Kidney glomerular epithelial cell (primary cell): Measurements from ENCODE around the gene PSMA6.
"Not testable (repeated sequence)": the region's sequence is repeated elsewhere in the genome, so short reads cannot be mapped to it uniquely, and the experiment has no call there.

ENCODE experiments used
- DNase-seq: peaks from one replicate; lab custom pipeline; 2025; lab: John Stamatoyannopoulos, UW

The PSMA6 gene

DNA sequence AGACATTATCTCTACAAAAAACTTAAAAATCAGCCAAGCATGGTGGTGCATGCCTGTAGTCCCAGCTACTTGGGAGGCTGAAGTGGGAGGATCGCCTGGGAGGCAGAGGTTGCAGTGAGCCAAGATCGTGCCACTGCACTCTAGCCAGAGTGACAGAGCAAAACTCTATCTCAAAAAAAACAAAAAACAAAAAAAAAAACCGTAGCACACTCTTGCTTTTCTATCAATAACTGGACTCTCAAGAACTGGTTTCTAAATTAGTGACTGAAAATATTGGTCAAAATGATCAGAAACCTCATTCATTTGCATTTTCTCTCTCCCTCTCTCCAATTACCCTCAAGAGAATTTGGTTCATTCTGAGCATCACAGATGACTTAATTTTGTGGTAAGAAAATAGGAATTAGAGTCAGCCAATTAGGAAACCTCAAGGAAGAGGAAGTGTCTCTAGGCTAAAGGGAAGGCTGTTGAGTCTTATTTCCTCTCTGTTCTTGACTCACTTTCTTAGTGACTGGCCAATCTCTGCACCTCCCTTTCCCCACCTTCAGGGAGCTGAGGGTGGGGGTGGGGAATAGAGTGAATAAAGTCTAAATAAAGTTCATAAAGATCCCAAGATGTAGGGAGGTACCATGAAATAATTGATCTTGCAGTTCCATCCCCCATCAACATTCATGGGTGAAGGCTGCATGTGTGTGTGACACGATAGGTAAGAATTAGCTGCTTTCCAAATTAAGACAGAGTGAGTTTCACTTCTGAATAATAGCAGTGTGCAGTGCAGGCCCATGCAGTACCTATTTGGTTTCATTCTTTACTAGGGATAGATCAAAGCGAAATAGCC, 6.8 kb upstream of the PSMA6 start:
- no peak for DNase-seq

DNA sequence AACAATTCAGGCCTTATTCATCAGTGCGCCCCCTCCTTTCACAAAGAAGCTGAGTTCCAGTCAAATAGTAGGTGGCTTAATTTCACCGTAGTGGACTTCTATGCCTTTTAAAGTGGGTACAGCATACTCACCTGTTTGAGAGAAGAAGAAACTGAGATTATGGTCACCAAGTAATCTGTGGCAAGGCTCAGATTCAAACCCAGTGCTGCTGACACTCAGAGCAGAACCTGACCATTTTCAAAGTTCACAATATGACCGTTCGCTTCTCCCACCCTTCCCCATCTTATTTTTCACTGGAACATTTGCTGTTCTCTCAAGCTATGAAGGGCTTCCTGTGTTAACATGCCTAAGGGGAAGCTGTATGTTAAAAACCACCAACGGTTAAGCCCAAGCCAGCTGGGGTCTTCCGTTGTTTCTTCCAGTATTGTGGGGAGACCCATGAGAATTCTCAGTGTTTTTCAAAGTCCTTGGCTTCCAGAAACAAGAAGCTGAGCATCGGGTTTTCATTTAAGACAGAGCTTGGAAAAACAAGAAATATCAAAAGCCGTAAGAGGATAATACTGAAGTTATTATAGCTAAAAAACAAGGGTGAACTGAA, 6.1 kb upstream of the PSMA6 start:
- no peak for DNase-seq

DNA sequence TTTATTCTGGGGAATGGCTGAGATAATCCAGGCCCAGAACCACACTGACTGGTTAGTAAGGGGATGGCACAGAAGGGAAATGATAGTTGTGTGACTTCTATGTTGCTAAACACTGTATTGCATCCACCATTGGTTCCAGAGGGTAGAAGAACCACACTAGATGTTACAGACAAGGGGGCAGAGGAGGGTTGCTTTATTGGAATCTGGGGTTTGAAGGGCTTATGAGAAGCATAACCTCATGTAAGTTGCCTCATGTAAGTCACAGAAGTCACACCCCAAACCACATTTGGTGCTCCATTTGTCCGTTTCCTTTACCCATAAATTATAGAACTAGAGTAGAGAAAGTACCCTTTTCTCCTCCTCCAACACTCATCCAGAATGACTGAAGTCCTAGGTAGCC, 5.5 kb upstream of the PSMA6 start:
- DNase-seq, result no peak

DNA sequence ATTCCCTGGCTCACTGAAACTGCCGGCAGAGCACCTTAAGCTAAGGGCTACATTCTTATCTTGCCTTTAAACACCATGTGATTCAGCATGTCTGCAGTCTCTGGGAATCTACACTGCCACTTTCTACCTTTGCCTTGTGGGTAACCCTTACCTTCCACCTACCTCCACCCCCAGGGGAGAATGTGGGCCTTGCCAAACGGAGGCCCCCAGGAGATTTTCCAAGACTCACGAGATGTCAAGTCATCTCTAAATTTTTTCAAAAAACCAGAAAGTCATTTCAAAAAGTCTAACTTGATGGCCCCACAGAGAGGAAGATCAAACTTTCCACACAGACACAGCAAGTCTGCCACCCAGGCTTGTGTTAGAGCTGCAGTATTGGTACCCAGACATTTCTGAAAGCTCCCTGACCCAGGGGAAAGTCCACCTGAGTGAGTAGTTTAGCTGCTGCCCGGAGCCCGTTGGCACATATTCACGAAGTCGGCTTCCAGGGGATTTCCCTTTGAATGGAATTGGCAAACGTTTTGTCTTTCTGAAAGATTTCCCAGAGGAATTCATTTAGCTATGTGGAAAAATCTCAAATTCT, 4.7 kb upstream of the PSMA6 start:
- no peak for DNase-seq

DNA sequence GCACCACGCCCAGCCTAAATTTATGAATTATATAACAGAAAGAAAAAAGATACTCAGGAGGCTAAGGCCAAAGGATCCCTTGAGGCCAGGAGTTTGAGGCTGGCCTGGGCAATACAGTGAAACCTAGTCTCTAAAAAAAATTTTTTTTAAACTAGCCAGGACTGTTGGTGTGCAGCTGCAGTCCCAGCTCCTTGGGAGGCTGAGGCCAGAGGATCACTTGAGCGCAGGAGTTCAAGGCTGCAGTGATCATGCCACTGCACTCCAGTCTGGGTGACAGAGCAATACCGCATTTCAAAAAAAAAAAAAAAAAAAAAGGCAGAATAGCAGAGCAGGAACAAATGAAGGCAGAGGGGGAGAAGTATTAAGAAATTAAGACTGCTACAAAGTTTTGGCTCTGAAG, 2.6 kb upstream of the PSMA6 start:
- no peak for DNase-seq

DNA sequence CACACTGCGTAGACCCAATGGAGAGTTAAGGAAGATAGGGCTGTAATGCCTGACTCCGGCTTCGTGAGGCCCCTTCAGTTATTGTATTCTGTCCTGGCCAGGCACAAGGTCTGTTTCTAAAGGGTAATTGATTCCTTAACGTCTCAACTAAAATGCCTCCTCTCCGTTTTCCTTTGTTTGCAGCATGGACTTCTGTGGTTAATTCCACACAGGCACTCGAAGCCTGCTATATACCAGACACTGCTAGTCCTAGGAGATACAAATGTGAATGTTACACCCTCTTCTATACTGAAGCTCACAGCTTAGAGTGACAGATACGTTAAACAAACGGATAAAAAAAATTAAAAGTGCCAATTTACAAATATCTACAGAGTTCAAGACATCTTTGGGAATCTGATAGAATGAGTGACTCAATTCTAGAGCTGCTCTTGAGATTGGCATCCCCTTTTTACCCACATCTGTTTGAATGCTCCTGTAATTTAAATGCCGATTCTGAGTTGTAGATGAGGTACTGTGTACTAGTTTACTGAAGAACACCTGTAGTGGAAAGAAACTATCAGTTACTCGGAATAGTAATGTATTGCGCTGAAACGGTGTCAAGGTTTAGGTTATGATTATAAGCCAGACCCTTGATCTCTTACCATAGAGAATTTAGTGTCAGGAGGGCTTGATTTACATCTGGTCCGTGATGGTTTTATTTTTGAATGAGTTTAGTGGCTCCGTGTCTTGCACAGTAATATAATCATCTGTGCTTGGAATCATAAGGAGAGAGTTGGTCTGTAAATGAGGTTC, 784 bp downstream of the PSMA6 start:
- DNase-seq, result no peak

DNA sequence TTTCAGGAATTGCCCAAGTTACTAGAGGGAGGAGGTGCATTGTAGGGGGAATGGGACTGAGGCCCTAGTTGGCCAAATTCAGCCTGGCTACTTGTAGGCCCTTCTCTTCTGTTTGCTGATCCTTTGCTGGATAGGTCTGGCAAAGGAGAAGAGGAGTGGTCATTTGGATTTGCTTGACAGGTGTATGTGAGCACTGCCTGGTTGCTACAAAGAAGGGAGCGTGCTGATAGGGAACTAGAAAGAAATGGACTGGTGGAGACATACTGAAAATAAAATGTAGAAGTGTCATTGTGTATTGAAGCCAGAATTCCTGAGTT, 3.6 kb downstream of the PSMA6 start:
- DNase-seq, result no peak

DNA sequence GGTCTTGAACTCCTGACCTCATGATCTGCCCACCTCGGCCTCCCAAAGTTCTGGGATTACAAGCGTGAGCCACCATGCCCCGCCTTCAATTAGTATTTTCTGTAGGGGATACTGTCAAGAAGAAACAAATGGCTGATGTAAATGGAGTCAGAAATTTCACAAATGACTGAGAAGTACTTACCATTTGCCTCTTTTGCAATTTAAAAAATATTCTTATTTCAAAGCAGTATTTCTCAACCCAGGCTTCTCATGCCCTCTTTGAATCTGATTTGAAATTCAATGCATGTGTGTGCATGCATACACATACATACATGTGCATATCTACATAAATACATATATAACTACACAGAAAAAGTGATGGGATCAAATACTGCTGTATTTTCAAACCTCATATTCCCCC, 4.4 kb downstream of the PSMA6 start:
- DNase-seq, result no peak

DNA sequence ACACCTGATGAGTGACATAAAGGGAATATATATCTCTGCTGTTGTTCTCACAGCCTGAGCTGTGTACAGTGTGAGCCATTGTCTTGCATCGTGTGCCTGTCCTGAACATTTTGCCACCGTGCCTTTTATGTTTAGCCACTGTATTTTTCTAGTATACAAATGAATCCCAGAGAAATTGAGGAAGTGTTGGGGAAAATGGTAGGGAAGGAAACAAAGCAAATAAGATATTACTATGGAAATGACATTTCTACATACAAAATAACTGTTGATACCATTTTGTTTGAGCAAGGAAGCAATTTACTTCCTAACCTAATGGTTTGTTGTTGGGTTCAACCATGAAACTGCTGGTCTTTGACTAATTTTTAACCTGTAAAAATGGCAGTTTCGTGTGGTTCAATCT, 5.5 kb downstream of the PSMA6 start:
- DNase-seq, result no peak

DNA sequence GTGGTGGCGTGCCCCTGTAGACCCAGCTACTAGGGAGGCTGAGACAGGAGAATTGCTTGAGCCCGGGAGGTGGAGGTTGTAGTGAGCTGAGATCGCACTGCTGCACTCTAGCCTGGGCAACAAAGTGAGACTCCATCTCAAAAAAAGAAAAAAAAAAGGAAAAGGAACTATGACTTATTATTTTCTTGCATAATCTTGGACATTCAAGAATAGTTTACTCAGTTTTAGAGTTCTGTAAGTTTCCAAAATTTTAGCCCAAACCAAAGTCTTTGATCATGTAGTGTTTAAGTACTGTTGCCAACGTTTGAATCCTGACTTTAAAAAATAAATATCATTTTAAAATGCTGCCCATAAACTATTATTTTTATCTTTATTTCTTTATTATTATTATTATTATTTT, 6.2 kb downstream of the PSMA6 start:
- no peak for DNase-seq

DNA sequence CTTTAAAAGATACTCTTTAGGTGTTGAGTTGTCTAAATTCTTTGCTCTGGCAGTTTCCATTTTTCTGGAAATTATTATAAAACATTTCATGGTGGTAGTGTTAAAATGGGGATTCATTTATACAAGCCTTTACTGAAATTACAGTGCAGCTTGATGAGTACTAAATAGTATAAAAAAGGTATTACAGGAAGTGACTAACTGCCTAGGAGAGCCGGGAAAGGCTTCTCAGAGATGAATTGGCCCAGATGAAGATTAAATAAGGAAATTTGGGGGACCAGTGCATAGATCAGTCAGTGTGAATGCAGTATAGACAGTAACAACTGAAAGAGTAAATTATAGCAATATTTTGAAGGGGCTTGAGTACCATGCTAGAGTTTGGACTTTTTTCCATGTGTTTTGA, 7.5 kb downstream of the PSMA6 start:
- no peak for DNase-seq

DNA sequence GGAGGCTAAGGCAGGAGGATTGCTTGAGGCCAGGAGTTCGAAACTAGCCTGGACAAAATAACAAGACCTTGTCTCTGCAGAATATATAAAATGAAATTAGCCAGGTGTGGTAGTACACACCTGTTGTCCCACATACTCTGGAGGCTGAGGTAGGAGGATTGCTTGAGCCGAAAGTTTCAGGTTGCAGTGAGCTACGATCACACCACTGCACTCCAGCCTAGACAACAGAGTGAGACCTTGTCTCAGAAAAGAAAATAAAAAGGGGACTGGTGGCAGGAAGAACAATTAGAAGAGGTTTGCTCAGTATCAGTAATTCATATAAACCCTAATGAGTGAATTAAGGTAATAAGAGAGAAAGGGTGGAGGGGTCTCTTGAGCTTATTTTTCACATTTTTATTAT, 8.0 kb downstream of the PSMA6 start:
- no peak for DNase-seq

DNA sequence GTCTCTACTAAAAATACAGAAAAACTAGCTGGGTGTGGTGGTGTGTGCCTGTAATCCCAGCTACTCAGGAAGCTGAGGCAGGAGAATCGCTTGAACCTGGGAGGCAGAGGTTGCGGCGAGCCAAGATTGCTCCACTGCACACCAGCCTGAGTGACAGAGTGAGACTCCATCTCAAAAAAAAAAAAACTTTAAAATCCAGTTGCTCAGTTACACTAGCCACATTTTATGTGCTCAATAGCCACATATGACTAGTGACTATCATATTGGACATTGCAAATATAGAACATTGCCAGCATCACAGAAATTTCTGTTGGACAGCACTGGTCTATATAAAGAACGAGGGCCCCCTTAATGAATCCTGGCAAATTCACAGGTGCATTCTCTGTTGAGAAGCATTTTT, 9.2 kb downstream of the PSMA6 start:
- DNase-seq, result not testable (repeated sequence)

DNA sequence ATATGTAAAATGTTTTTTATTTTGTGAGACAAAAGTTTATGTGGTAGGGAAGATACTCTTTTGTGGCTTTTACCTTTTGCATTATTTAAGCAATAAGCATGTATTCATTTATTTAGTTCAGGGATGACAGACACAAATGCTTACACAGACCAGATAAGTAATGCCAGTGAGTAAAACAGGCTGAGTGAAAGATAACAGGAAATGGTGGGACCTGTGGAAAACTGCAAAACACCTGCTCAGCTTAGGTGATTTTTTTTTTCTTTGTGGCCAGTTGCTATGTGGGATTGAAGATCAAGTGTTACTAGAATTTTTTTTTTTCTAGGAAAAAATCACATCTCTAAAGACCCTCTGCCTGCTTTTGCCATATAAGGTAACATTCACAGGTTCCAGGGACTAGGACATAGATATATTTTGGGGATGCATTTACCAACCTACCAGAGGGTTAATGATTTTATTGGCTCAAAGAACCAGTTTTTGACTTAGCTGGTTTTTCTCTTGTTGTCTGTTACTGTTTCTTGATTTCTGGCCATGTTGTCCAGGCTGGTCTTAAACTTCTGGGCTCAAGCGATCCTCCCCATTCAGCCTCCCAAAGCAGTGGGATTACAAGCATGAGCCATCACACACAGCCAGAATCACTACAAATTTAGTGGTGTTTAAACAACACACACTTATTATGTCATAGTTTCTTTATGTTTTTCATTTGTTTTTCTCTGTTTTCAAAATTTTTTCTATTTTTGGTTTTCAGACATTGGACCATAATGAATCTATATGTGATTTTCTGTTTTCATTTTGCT, 9.8 kb downstream of the PSMA6 start:
- no peak for DNase-seq

DNA sequence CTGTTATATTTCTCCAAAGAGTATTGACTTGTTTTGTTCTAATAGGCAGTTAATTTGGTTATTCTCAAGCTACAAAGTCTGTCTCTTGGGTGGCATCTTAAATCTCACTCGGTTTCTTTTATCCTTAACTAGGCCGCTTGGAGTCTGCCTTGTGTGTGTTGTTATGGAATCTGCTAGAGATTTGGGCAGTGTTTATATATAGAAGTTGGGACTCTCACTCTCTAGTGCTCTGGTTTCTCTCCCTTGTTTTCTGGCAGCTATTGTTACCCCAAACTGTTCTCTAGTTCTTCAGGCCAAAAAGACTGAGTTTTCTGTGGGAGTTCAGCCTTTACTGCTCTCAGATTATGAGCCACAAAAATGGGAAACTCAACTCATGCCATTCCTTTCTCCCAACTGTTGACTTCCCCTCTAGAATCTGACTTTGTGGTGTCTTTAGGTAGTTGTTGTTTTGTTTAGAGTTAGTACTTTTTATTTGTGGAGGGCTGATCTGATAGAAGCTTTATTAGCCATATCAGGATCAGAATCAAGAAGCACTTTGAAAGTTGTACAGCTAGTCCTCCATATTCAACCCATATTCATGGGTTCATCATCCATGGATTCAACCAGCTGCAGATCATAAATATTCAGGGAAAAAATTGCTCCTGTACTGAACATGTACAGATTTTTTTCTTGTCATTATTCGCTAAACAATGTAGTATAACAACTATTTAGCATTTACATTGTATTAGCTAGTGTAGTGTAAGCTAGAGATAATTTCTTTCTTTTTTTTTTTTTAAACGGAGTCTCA, 11.2 kb downstream of the PSMA6 start:
- DNase-seq, result no peak

DNA sequence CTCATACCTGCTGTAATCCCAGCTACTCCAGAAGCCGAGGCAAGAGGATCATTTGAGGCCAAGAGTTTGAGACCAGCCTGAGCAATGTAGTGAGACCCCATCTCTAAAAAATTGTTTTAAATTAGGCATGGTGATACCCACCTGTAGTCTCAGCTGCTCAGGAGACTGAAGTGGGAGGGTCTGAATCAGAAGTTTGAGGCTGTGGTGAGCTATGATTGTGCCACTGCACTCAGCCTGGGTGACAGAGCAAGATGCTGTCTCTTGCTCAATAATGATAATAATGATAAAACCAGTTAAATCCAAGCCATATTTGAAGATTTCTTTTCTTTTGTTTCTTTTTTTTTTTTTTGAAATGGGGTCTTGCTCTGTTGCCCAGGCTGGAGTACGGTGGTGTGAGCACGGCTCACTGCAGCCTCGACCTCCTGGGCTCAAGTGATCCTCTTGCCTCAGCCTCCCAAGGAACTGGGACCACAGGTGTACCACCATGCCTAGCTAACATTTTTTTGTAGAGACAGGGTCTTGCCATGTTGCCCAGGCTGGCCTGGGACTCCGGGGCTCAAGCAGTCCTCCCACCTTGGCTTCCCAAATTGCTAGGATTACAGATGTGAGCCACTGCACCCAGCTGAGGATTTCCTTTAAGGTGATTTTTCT, 12.8 kb downstream of the PSMA6 start:
- no peak for DNase-seq

DNA sequence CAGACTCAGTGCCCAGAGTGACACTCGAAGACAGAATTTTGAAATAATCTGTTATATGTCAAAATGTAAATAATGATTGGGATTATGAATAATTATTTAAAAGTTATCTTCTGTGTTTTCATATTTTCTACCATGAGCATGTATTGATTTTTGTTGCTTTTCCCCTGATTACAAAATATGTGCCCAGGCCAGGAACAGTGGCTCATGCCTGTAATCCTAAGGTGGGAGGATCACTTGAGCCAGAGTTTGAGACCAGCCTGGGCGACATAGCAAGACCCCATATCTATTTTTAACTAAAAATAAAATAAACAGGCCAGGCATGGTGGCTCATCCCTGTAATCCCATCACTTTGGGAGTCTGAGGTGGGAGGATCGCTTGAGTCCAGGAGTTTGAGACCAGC, 13.5 kb downstream of the PSMA6 start:
- no peak for DNase-seq

DNA sequence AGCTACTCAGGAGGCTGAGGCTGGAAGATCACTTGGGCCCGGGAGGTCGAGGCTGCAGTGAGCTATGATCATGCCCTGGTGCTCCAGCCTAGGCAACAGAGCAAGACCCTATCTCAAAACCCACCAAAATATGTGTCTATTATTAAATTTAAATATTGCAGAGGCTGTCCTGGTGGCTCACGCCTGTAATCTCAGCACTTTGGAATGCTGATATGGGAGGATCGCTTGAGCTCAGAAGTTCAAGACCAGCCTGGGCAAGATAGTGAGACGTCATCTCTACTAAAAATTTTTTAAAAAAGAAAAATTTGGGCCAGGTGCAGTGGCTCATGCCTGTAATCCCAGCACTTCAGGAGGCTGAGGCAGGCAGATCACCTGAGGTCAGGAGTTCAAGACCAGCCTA, 13.9 kb downstream of the PSMA6 start:
- DNase-seq, result no peak

DNA sequence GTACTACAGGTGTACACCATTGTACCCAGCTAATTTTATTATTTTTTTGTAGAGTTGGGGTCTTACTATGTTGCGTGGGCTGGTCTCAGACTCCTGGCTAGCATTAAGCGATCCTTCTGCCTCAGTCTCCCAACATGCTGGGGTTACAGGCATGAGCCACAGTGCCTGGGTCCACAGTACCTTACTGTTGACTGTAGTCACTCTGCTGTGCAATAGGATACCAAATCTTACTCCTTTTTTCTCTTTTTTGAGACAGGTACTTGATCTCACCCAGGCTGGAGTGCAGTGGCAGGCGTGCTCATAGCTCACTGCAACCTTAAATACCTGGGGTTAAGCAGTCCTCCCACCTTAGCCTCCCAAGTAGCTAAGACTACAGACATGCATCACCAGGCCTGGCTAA, 25.6 kb downstream of the PSMA6 start:
- no peak for DNase-seq

DNA sequence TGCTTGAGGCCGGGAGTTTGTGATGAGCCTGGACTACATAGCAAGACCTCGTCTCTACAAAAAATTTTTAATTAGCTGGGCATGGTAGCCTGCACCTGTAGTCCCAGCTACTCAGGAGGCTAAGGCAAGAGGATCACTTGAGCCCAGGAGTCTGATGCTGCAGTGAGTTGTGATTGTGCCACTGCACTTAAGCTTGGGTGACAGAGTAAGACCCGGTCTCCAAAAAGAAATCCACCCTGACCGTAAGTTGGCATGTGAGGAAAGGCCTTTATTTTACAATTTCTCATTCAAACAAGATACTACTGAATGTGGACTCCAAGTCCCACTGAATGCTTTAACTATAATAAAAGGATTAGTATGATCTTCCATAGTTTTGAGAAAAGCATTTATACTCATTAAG, 27.3 kb downstream of the PSMA6 start:
- DNase-seq, result no peak

DNA sequence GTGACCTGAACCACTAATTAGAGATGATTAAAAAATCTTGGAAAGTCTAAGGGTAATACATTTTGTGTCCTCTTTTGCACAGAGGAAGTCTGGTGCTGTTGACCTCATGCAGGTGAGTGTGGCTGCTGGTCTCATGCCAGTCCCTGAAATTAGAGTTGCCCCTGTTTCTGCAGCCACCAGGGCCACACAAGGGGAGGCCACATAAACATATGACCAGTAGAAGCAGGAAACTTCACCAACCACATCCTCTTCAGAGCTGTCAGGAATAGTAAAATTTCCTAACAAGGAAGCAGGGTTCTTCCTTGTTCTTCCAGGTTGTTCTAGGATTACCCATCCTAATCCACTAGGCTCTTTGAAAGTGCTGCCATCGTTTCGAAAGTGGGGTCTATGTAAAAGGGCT, 28.3 kb downstream of the PSMA6 start:
- DNase-seq, result no peak
